IMR-90 (cell line): ENCODE data around the gene PELI1. TPM values are rescaled to one million over a fixed set of nuclear protein-coding genes. Genes with fewer than 3 reads are reported as not detected.
A peak's percentile ranks its signal among the peaks of the same experiment; 100 is the strongest.

Experiments
- ATAC-seq: fragments of 200-7000 bp; cut with Tn5 transposase; 2 replicates; pipeline ENCODE4 v1.9.1; 2020; ENCODE audit warnings: low read depth, mild to moderate bottlenecking, moderate library complexity
- BruUV-seq: library from RNA; stranded (reverse); fragments of 400-500 nt; replicated peaks from 2 replicates; lab custom pipeline; 2021; lab: Mats Ljungman, UMichigan
- CTCF ChIA-PET: fragments of 300-600 bp; formaldehyde crosslinking; extraction: SDS; loops from one replicate; lab custom pipeline; 2021; ENCODE audit warnings: antibody characterized with exemption; lab: Yijun Ruan, JAX
- POLR2A ChIA-PET: fragments of 300-600 bp; sonication (Branson Sonifier 250); formaldehyde crosslinking; loops from one replicate; lab custom pipeline; 2022; ENCODE audit warnings: antibody characterized with exemption; ENCODE audit not compliant: unreplicated experiment; lab: Charles Lee
- DNase-seq: peaks from one replicate; pipeline ENCODE4 v3.0.0; 2013
- H2AFZ ChIP-seq: replicated peaks from 2 replicates; pipeline ENCODE3; 2013; ENCODE audit warnings: low read length, mild to moderate bottlenecking; ENCODE audit not compliant: poor library complexity
- H2AK5ac ChIP-seq: 2 replicates; pipeline ENCODE4 v1.6.1; 2013; ENCODE audit warnings: low read depth, low read length, inconsistent platforms
- H2AK9ac ChIP-seq: replicated peaks from 2 replicates; pipeline ENCODE3; 2013; ENCODE audit warnings: mild to moderate bottlenecking, low read depth, low read length, moderate library complexity; ENCODE audit not compliant: poor library complexity
- H2BK120ac ChIP-seq: 2 replicates; pipeline ENCODE4 v1.6.1; 2013; ENCODE audit warnings: low read depth, low read length, inconsistent platforms
- H2BK15ac ChIP-seq: 3 replicates; pipeline ENCODE4 v1.6.1; 2013; ENCODE audit warnings: low read depth, low read length, inconsistent platforms
- H2BK20ac ChIP-seq: 2 replicates; pipeline ENCODE4 v1.6.1; 2013; ENCODE audit warnings: low read depth, mild to moderate bottlenecking, inconsistent platforms, low read length, moderate library complexity
- H2BK5ac ChIP-seq: 2 replicates; pipeline ENCODE4 v1.6.1; 2013; ENCODE audit warnings: mild to moderate bottlenecking, low read depth, low read length, inconsistent platforms; ENCODE audit not compliant: poor library complexity, severe bottlenecking
- H3K14ac ChIP-seq: replicated peaks from 2 replicates; pipeline ENCODE4 v1.6.1; 2013; ENCODE audit warnings: low read depth, low read length, inconsistent platforms
- H3K18ac ChIP-seq: 2 replicates; pipeline ENCODE4 v1.6.1; 2013; ENCODE audit warnings: low read depth, low read length, control low read depth
- H3K23ac ChIP-seq: 2 replicates; pipeline ENCODE4 v1.6.1; 2013; ENCODE audit warnings: low read depth, low read length, inconsistent platforms
- H3K27ac ChIP-seq: 2 replicates; pipeline ENCODE4 v1.5.1; 2013; ENCODE audit warnings: mild to moderate bottlenecking, control low read depth, low read length; ENCODE audit not compliant: insufficient read depth
- H3K27me3 ChIP-seq: 2 replicates; pipeline ENCODE4 v1.6.1; 2013; ENCODE audit warnings: low read length; ENCODE audit not compliant: control insufficient read depth, insufficient read depth
- H3K36me3 ChIP-seq: 2 replicates; pipeline ENCODE4 v1.6.1; 2013; ENCODE audit warnings: low read length, mixed read lengths; ENCODE audit not compliant: control insufficient read depth, insufficient read depth
- H3K4ac ChIP-seq: 2 replicates; pipeline ENCODE4 v1.6.1; 2013; ENCODE audit warnings: low read depth, low read length, inconsistent platforms
- H3K4me1 ChIP-seq: 2 replicates; pipeline ENCODE4 v1.6.1; 2013; ENCODE audit warnings: low read length, mixed read lengths; ENCODE audit not compliant: control insufficient read depth, insufficient read depth
- H3K4me2 ChIP-seq: 2 replicates; pipeline ENCODE4 v1.6.1; 2013; ENCODE audit warnings: low read depth, mild to moderate bottlenecking, control low read depth, low read length, moderate library complexity
- H3K4me3 ChIP-seq: 2 replicates; pipeline ENCODE4 v1.5.1; 2013; ENCODE audit warnings: low read depth, mild to moderate bottlenecking, control low read depth, low read length, moderate library complexity; ENCODE audit not compliant: insufficient read depth
- H3K56ac ChIP-seq: 2 replicates; pipeline ENCODE4 v1.6.1; 2013; ENCODE audit warnings: low read length, inconsistent platforms; ENCODE audit not compliant: insufficient read depth; ENCODE audit errors: extremely low read depth
- H3K79me1 ChIP-seq, 2 experiments: 2 replicates each; pipeline ENCODE4 v1.6.1; 2013; ENCODE audit warnings: low read length in 2 of 2, inconsistent platforms in 1 of 2, low read depth in 1 of 2
- H3K9ac ChIP-seq: 2 replicates; pipeline ENCODE4 v1.6.1; 2013; ENCODE audit warnings: low read depth, low read length, control low read depth
- H3K9me1 ChIP-seq: 2 replicates; pipeline ENCODE4 v1.6.1; 2013; ENCODE audit warnings: low read length, inconsistent platforms; ENCODE audit not compliant: insufficient read depth
- H3K9me3 ChIP-seq: 2 replicates; pipeline ENCODE4 v1.6.1; 2013; ENCODE audit warnings: low read length; ENCODE audit not compliant: control insufficient read depth, insufficient read depth
- H4K20me1 ChIP-seq: 2 replicates; pipeline ENCODE4 v1.6.1; 2013; ENCODE audit warnings: low read length, inconsistent platforms; ENCODE audit not compliant: insufficient read depth
- H4K5ac ChIP-seq: 2 replicates; pipeline ENCODE4 v1.6.1; 2013; ENCODE audit warnings: mild to moderate bottlenecking, low read depth, low read length, control low read depth
- H4K8ac ChIP-seq, 2 experiments: 2 replicates each; pipeline ENCODE4 v1.6.1; 2013; ENCODE audit warnings: low read depth in 2 of 2, low read length in 2 of 2, control low read depth in 1 of 2, inconsistent platforms in 1 of 2
- H4K91ac ChIP-seq: 2 replicates; pipeline ENCODE4 v1.6.1; 2013; ENCODE audit warnings: low read depth, low read length, inconsistent platforms; ENCODE audit not compliant: insufficient read depth
- RAD21 ChIP-seq: IDR thresholded peaks from 2 replicates; pipeline ENCODE4 v1.6.1; 2012; ENCODE audit warnings: low read length, improper control_type of control experiment
- WGBS, 2 experiments: methylation state at CpG; one replicate each; pipeline versions ENCODE4 v1.1.5 to v1.1.7; 2013; ENCODE audit warnings: missing lambda C conversion rate in 2 of 2; ENCODE audit not compliant: insufficient read length in 1 of 2; ENCODE audit errors: extremely low coverage in 2 of 2; 5-methylcytosine and 5-hydroxymethylcytosine counted together
- dilution Hi-C: fragments of 300-500 bp; cut with HindIII; formaldehyde crosslinking; loops from one replicate; pipeline ENCODE4 v1.14.3; 2018; ENCODE audit warnings: low sequenced_read_pairs; ENCODE audit not compliant: unreplicated experiment
- in situ Hi-C: fragments of 300-500 bp; cut with MboI; formaldehyde crosslinking; loops from 3 replicates; pipeline ENCODE4 v1.14.3; 2019; ENCODE audit warnings: low sequenced_read_pairs, inconsistent platforms, mixed read lengths
- intact Hi-C: fragments of 100-400 bp; cut with micrococcal nuclease; formaldehyde crosslinking; loops from 2 replicates; pipeline ENCODE4 v1.10.0; 2022
- polyA plus RNA-seq, 3 experiments: library from polyadenylated mRNA; depleted of rRNA; stranded (reverse); fragments of >200 nt; gene quantifications; 2 replicates each; pipeline ENCODE4 v1.2.3, GENCODE V29; 2012; ENCODE audit warnings: low replicate concordance in 1 of 3
- total RNA-seq: library from RNA; depleted of rRNA; stranded (reverse); fragments of >200 nt; gene quantifications from 2 replicates; pipeline ENCODE4 v1.2.3, GENCODE V29; 2012

PELI1 gene
- total and polyA plus RNA-seq, 2 of the 4 experiments (the other 2 are of a cell fraction), result 2.2 to 2.5 TPM

DNA sequence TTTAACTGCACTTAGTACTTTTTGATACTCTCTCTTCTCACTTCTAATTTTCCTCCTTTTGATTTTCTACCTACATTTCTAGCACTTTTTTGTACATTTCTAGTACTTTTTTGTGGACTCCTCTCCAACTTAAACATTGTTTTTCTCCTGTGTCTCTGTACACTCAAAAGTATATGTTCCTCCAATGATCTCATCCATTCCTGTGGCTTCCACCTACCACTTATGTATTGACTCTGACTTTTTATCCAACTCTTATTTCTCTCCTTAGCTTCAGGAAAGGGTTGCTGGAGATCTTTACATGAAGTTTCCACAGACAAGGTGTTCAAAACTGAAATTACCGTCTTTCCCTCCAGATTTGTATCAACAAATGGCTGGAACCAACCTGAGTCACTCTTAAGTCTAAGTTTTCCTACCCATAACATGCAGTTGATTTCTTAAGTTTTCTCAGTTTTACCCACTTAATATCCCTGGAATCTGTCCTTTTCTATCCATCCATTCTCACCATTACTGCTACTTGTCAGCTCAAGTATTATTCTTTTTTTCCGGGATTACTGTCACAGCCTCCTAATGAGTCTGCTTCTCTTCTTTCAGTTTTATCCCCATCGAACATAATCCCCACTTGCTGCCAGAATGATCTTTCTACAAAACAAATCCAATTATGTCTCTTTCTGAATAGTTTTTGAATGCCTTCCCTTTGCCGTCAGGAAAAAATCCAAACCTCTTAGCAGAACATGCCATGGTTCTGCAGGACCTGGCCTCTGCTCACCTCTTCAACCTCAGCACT, 22.6 kb upstream of the PELI1 start:
- ChIA-PET CTCF (no interaction called here), POLR2A (no interaction called here)
- no peaks in the 10 kb centered on the region for H3K9me1 ChIP-seq
- WGBS, 2 experiments, result 93% methylated on average over 2 of the region's 4 CpGs; no CpG with 5 or more reads in 1 of the 2 experiments
- no peak overlapping the region for H2BK120ac ChIP-seq
- no peaks in the 10 kb centered on the region for H4K20me1 ChIP-seq
- no peak overlapping the region for H4K8ac ChIP-seq
- H3K4me1 ChIP-seq, result no peaks in the 10 kb centered on the region
- intact Hi-C loops, result no loop called here
- dilution Hi-C loops, result no loop called here
- H3K56ac ChIP-seq, result no peak overlapping the region
- H2AK5ac ChIP-seq, result no peak overlapping the region
- no peaks in the 10 kb centered on the region for H3K79me1 ChIP-seq
- DNase-seq (peak; percentile 41), ATAC-seq (no peak; the same call in 1 of the 2 replicates)
- no TSS peak for BruUV-seq
- no peak overlapping the region for H3K27ac ChIP-seq
- no peak overlapping the region for H4K91ac ChIP-seq
- TF ChIP-seq RAD21, result no peak
- H3K9ac ChIP-seq, result no peak overlapping the region
- no peak overlapping the region for H3K23ac ChIP-seq
- no peak overlapping the region for H2BK20ac ChIP-seq
- H2BK5ac ChIP-seq, result no peak overlapping the region
- peaks cover 5% of the 10 kb centered on the region for H3K27me3 ChIP-seq
- H3K36me3 ChIP-seq, result no peaks in the 10 kb centered on the region
- H2AFZ ChIP-seq, result no peak overlapping the region
- no peak overlapping the region for H2BK15ac ChIP-seq
- H2AK9ac ChIP-seq, result no peak overlapping the region
- H3K18ac ChIP-seq, result no peak overlapping the region
- H3K14ac ChIP-seq, result no peak overlapping the region
- H3K4ac ChIP-seq, result no peak overlapping the region
- no peaks in the 10 kb centered on the region for H3K9me3 ChIP-seq
- no peak overlapping the region for H4K5ac ChIP-seq
- H3K4me2 ChIP-seq, result no peak overlapping the region
- H3K4me3 ChIP-seq, result no peak overlapping the region
- in situ Hi-C loops, result no loop called here
